BJ (cell line): ENCODE measurements around the gene KCNH5. TPM values are rescaled to one million over a fixed set of nuclear protein-coding genes. Genes with fewer than 3 reads are reported as not detected.

Experiments
- CTCF ChIA-PET: fragments of 350-600 bp; formaldehyde crosslinking; extraction: SDS; loops from one replicate; lab custom pipeline; 2021; ENCODE audit warnings: antibody characterized with exemption, inconsistent platforms; lab: Yijun Ruan, JAX
- POLR2A ChIA-PET: fragments of 300-600 bp; sonication (Branson Sonifier 250); formaldehyde crosslinking; extraction: SDS; loops from one replicate; lab custom pipeline; 2021; ENCODE audit warnings: antibody characterized with exemption; lab: Charles Lee
- DNase-seq: peaks from one replicate; pipeline ENCODE4 v3.0.0-alpha.2; 2011; ENCODE audit warnings: low read depth
- H3K27me3 ChIP-seq: 2 replicates; pipeline ENCODE4 v1.6.0; 2011; ENCODE audit warnings: low read length; ENCODE audit not compliant: control insufficient read depth, insufficient read depth
- H3K36me3 ChIP-seq: 2 replicates; pipeline ENCODE4 v1.5.1; 2011; ENCODE audit warnings: low read length; ENCODE audit not compliant: control insufficient read depth, insufficient read depth
- H3K4me3 ChIP-seq: 2 replicates; pipeline ENCODE4 v1.5.1; 2011; ENCODE audit warnings: low read depth, mild to moderate bottlenecking, control low read depth, low read length
- CTCF ChIP-seq: IDR thresholded peaks from 2 replicates; pipeline ENCODE4 v1.5.1; 2011; ENCODE audit warnings: low read depth, mild to moderate bottlenecking, control low read depth, inconsistent platforms, low read length, moderate library complexity; ENCODE audit not compliant: insufficient read depth
- polyA plus RNA-seq: library from polyadenylated mRNA; depleted of rRNA; stranded (reverse); fragments of >200 nt; gene quantifications from 2 replicates; pipeline ENCODE4 v1.2.3, GENCODE V29; 2011

Gene KCNH5
- polyA plus RNA-seq, 1 experiment: 0.05 TPM

GRCh38 chr14:63055631-63056030 lies 10.4 kb upstream of the KCNH5 start:
- DNase-seq: no peak
- no peak for TF ChIP-seq CTCF
- no peaks in the 10 kb centered on the region for H3K36me3 ChIP-seq
- H3K27me3 ChIP-seq: no peaks in the 10 kb centered on the region
- ChIA-PET POLR2A (no interaction called here), CTCF (no interaction called here)
- no peak overlapping the region for H3K4me3 ChIP-seq

- Histone ChIP-seq H3K4me3 (no peak overlapping the region), H3K36me3 (no peaks in the 10 kb centered on the region), H3K27me3 (no peaks in the 10 kb centered on the region)
- ChIA-PET CTCF (no interaction called here), POLR2A (no interaction called here)
- DNase-seq: no peak
- no peak for TF ChIP-seq CTCF
These were observed 6.7 kb upstream of the KCNH5 start for GRCh38 chr14:63051992-63052391.

- no peak for DNase-seq
- POLR2A ChIA-PET: no interaction called here
- H3K27me3 ChIP-seq: peaks cover 6% of the 10 kb centered on the region
- H3K4me3 ChIP-seq: no peak overlapping the region
- H3K36me3 ChIP-seq: no peaks in the 10 kb centered on the region
- no peak for TF ChIP-seq CTCF
- CTCF ChIA-PET: no interaction called here
These were observed 6.0 kb upstream of the KCNH5 start for GRCh38 chr14:63051301-63051700.

GRCh38 chr14:63050694-63051093 lies 5.4 kb upstream of the KCNH5 start:
- CTCF ChIA-PET: no interaction called here
- H3K27me3 ChIP-seq: peaks cover 9% of the 10 kb centered on the region
- no peak overlapping the region for H3K4me3 ChIP-seq
- POLR2A ChIA-PET: no interaction called here
- no peak for DNase-seq
- no peak for TF ChIP-seq CTCF
- H3K36me3 ChIP-seq: no peaks in the 10 kb centered on the region

- Histone ChIP-seq H3K4me3 (no peak overlapping the region), H3K27me3 (peaks cover 12% of the 10 kb centered on the region), H3K36me3 (no peaks in the 10 kb centered on the region)
- TF ChIP-seq CTCF: no peak
- ChIA-PET POLR2A (no interaction called here), CTCF (interaction anchor here (0.6 kb wide), 1 partner anchor 301 kb away, joined by 3 read pairs; no protein-coding TSS in a partner anchor)
- DNase-seq: no peak
These were observed 1.3 kb upstream of the KCNH5 start for GRCh38 chr14:63046339-63047268.
